Mesendoderm (in vitro differentiated cells): ENCODE results near the gene KRT6A.

ENCODE experiments used
- DNase-seq: peaks from one replicate; pipeline ENCODE4 v3.0.0; 2013
- H2AK5ac ChIP-seq: 2 replicates; pipeline ENCODE4 v1.6.1; 2013; ENCODE audit warnings: low read length, inconsistent platforms
- H2BK120ac ChIP-seq: 2 replicates; pipeline ENCODE4 v1.6.1; 2013; ENCODE audit warnings: low read depth, mild to moderate bottlenecking, low read length, moderate library complexity, mixed read lengths
- H2BK15ac ChIP-seq: replicated peaks from 2 replicates; pipeline ENCODE4 v1.6.1; 2013; ENCODE audit warnings: low read depth, mild to moderate bottlenecking, moderate library complexity
- H2BK5ac ChIP-seq: 2 replicates; pipeline ENCODE4 v1.6.1; 2013; ENCODE audit warnings: low read length, inconsistent platforms
- H3K18ac ChIP-seq: 2 replicates; pipeline ENCODE4 v1.6.1; 2013; ENCODE audit warnings: mild to moderate bottlenecking, low read length, mixed read lengths
- H3K23ac ChIP-seq: one replicate; pipeline ENCODE4 v1.6.1; 2013; ENCODE audit warnings: low read length
- H3K27ac ChIP-seq: 2 replicates; pipeline ENCODE4 v1.5.1; 2013; ENCODE audit warnings: low read depth, mild to moderate bottlenecking, inconsistent platforms, low read length, moderate library complexity
- H3K27me3 ChIP-seq: 2 replicates; pipeline ENCODE4 v1.6.1; 2013; ENCODE audit warnings: low read length, control low read depth, mild to moderate bottlenecking, inconsistent platforms; ENCODE audit not compliant: insufficient read depth, poor library complexity
- H3K36me3 ChIP-seq: 2 replicates; pipeline ENCODE4 v1.6.1; 2013; ENCODE audit warnings: low read length, inconsistent platforms; ENCODE audit not compliant: control insufficient read depth, insufficient read depth
- H3K4ac ChIP-seq: one replicate; pipeline ENCODE4 v1.6.1; 2013; ENCODE audit warnings: low read depth, mild to moderate bottlenecking, low read length, moderate library complexity
- H3K4me1 ChIP-seq: 2 replicates; pipeline ENCODE4 v1.6.1; 2013; ENCODE audit warnings: low read depth, low read length, inconsistent platforms; ENCODE audit not compliant: control insufficient read depth
- H3K4me2 ChIP-seq: 2 replicates; pipeline ENCODE4 v1.6.1; 2013; ENCODE audit warnings: low read length
- H3K4me3 ChIP-seq: 2 replicates; pipeline ENCODE4 v1.5.1; 2013; ENCODE audit warnings: mild to moderate bottlenecking, low read length
- H3K56ac ChIP-seq: one replicate; pipeline ENCODE4 v1.6.1; 2013; ENCODE audit warnings: low read length
- H3K79me1 ChIP-seq: 2 replicates; pipeline ENCODE4 v1.6.1; 2013; ENCODE audit warnings: low read length, inconsistent platforms
- H3K79me2 ChIP-seq: 2 replicates; pipeline ENCODE4 v1.6.1; 2013; ENCODE audit warnings: mild to moderate bottlenecking, low read length; ENCODE audit not compliant: control insufficient read depth, insufficient read depth
- H3K9ac ChIP-seq: 2 replicates; pipeline ENCODE4 v1.6.1; 2013; ENCODE audit warnings: low read length, inconsistent platforms
- H4K5ac ChIP-seq: one replicate; pipeline ENCODE4 v1.6.1; 2013; ENCODE audit warnings: low read length
- H4K8ac ChIP-seq: one replicate; pipeline ENCODE4 v1.6.1; 2013; ENCODE audit warnings: low read depth, mild to moderate bottlenecking, control low read depth, low read length, moderate library complexity
- WGBS: extraction: QIAGEN DNeasy Blood & Tissue Kit; methylation state at CpG from one replicate; pipeline ENCODE4 v1.1.7; 2013; ENCODE audit warnings: low lambda C conversion rate, missing lambda C conversion rate; ENCODE audit not compliant: insufficient coverage; ENCODE audit errors: extremely low coverage; 5-methylcytosine and 5-hydroxymethylcytosine counted together

Gene KRT6A

DNA sequence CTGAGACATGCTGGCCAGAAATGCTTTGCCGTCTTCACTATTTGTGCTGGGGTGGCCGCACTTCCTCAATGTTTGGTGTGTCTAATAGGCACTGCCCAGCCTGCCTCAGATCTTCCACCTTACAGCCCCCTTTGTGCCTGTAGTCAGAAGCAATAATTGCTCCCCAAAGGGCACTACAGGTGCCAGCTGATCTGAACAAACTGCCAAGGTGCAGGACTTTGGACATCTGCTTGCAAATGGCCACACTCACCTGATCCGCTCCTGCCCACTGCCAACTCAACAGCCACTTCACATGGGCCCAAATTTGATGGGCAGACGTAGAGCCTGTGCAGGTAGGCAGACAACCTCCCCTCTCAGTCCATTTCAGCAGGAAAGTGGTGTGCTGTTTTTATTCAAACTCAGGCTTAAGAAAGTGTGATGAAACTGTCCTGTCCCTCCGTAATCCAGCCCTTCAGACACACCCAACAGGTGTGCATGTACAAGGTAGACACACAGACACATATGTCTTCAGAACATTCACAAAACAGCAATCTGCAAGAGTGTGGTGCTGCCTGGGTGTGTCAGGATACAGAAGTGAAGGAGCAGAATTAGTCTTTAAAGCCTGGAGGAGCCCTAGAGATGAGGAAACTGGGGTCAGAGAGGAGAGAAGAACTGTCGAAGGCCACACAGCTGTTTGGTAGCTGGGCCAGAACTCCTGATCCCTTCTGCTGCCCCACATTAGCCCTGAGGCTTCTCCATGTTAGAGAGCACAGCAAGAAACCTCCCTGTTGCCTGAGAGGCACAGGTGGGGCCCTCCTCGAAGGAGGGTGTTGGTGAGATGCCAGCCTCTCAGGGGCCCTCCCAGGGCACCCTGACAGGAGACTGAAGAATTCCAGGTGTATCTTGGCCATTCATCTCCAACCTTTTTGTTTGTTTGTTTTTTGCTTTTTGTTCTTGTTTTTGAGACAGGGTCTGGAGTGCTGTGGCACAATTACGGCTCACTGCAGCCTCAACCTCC lies 54.5 kb downstream of the KRT6A start:
- H2BK120ac ChIP-seq = no peak overlapping the region
- no peak overlapping the region for H3K4me2 ChIP-seq
- H2BK15ac ChIP-seq = no peak overlapping the region
- peaks cover 4% of the 10 kb centered on the region for H3K4me1 ChIP-seq
- no peak overlapping the region for H3K27ac ChIP-seq
- no peak overlapping the region for H2BK5ac ChIP-seq
- no peaks in the 10 kb centered on the region for H3K27me3 ChIP-seq
- no peaks in the 10 kb centered on the region for H3K79me1 ChIP-seq
- peak overlapping the region; percentile 24 for H3K23ac ChIP-seq
- H3K9ac ChIP-seq = no peak overlapping the region
- no peak for DNase-seq
- no CpG with 5 or more reads among the region's 8 CpGs for WGBS
- H3K79me2 ChIP-seq = no peaks in the 10 kb centered on the region
- no peak overlapping the region for H3K4ac ChIP-seq
- H3K56ac ChIP-seq = no peak overlapping the region
- no peak overlapping the region for H4K8ac ChIP-seq
- H3K36me3 ChIP-seq = no peaks in the 10 kb centered on the region
- no peak overlapping the region for H3K4me3 ChIP-seq
- no peak overlapping the region for H4K5ac ChIP-seq
- H3K18ac ChIP-seq = no peak overlapping the region
- H2AK5ac ChIP-seq = no peak overlapping the region

- Histone ChIP-seq H3K4me1 (peaks cover 2% of the 10 kb centered on the region), H3K9ac (no peak overlapping the region), H3K4me3 (no peak overlapping the region), H2BK5ac (no peak overlapping the region), H2AK5ac (no peak overlapping the region), H3K27ac (no peak overlapping the region), H3K4ac (no peak overlapping the region), H2BK120ac (no peak overlapping the region), H4K8ac (no peak overlapping the region), H3K23ac (no peak overlapping the region), H3K56ac (no peak overlapping the region), H3K79me1 (no peaks in the 10 kb centered on the region), H3K79me2 (no peaks in the 10 kb centered on the region), H2BK15ac (no peak overlapping the region), H3K4me2 (no peak overlapping the region), H3K18ac (no peak overlapping the region), H4K5ac (no peak overlapping the region), H3K27me3 (no peaks in the 10 kb centered on the region), H3K36me3 (no peaks in the 10 kb centered on the region)
- no peak for DNase-seq
- no CpG with 5 or more reads among the region's 9 CpGs for WGBS
These were observed 55.5 kb downstream of the KRT6A start for GRCh38 chr12:52437508-52437907.
